Measurements from ENCODE around the gene IQSEC3.
"Not testable (repeated sequence)": the region's sequence is repeated elsewhere in the genome, so short reads cannot be mapped to it uniquely, and the experiment has no call there.

Gene IQSEC3

DNA sequence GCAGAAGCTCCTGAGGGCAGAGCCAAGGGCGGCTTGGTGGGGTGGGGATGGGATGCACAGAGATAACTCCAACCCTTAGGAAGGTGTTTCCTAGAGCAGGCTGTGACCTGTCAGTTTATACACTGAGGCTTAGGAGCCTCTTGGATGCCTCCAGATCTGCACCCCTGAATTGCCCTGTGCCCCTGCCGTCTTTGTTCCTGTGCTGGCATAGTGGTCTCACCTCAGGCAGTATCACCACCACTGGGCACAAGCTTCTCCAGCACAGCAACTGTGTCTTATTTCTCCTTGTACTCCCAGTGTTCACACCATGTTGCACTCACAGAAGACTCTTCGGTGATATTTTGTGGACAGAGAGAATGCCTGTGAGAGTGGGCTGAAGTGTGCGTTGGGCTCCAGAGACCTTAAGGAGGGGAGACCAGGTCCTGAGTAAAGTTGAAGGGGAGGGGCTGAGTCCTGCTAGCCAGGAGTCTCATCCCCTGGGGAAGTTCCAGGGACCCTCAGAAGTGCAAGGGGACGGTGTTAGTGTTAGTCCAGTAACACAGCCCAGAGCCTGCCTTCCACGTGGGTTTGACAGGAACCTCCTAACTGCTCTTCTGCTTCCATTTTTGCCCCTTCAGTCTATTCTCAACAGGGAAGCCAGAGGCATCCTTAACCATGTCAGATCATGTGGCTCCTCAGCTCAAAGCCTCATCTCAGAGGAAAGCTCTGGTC is 26.9 kb upstream of the IQSEC3 start:
- not testable (repeated sequence) for H3K4me3 ChIP-seq (ENCODE audit: low read length); H2AK5ac ChIP-seq (ENCODE audit: low read length); H3K79me1 ChIP-seq (ENCODE audit: low read length); H3K4me2 ChIP-seq (ENCODE audit: low read length); H2BK5ac ChIP-seq (ENCODE audit: low read length); H3K36me3 ChIP-seq (ENCODE audit: control insufficient read depth, insufficient read depth, low read length); H2BK15ac ChIP-seq (replicated peaks; ENCODE audit: low read depth); H3K79me2 ChIP-seq (ENCODE audit: control insufficient read depth, insufficient read depth, low read length); H3K27me3 ChIP-seq (ENCODE audit: insufficient read depth, low read length, poor library complexity); H4K5ac ChIP-seq (ENCODE audit: low read length); H3K18ac ChIP-seq (ENCODE audit: low read length); H3K27ac ChIP-seq (ENCODE audit: low read depth, low read length); H3K23ac ChIP-seq (ENCODE audit: low read length); H3K4ac ChIP-seq (ENCODE audit: low read depth, low read length); H3K56ac ChIP-seq (ENCODE audit: low read length); H3K4me1 ChIP-seq (ENCODE audit: control insufficient read depth, low read depth, low read length); H3K9ac ChIP-seq (ENCODE audit: low read length); DNase-seq; H2BK120ac ChIP-seq (ENCODE audit: low read depth, low read length); H4K8ac ChIP-seq (ENCODE audit: low read depth, low read length)
- no CpG with 5 or more reads among the region's 6 CpGs for WGBS (ENCODE audit: extremely low coverage, insufficient coverage, low lambda C conversion rate)

DNA sequence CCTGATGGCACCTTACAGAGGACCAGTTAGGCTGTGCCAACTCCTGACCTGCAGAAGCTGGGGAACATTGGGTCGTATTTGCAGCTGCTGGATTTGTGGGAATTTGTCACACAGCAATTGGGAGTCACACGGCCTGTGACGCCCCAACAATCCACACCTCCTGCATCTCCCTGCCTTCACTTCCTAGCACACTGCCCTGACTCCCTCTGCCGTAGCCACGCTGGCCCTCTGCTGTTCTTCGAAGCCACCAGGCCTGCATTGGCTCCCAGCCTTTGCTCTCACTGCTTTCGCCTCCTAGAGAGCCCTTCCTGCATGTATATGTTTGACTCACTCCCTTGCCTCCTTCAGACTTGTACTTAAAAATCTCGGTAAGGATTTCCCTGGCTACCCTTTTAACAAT is 22.2 kb upstream of the IQSEC3 start:
- not testable (repeated sequence) for H3K4me2 ChIP-seq (ENCODE audit: low read length); H3K79me2 ChIP-seq (ENCODE audit: control insufficient read depth, insufficient read depth, low read length); H3K27me3 ChIP-seq (ENCODE audit: insufficient read depth, low read length, poor library complexity); H3K56ac ChIP-seq (ENCODE audit: low read length); H3K4me1 ChIP-seq (ENCODE audit: control insufficient read depth, low read depth, low read length); H2BK5ac ChIP-seq (ENCODE audit: low read length); H3K9ac ChIP-seq (ENCODE audit: low read length); H3K27ac ChIP-seq (ENCODE audit: low read depth, low read length); H3K4me3 ChIP-seq (ENCODE audit: low read length); H4K8ac ChIP-seq (ENCODE audit: low read depth, low read length); H3K23ac ChIP-seq (ENCODE audit: low read length); H3K36me3 ChIP-seq (ENCODE audit: control insufficient read depth, insufficient read depth, low read length); H2BK120ac ChIP-seq (ENCODE audit: low read depth, low read length); H3K79me1 ChIP-seq (ENCODE audit: low read length); DNase-seq; H3K18ac ChIP-seq (ENCODE audit: low read length); H4K5ac ChIP-seq (ENCODE audit: low read length); H2AK5ac ChIP-seq (ENCODE audit: low read length); H3K4ac ChIP-seq (ENCODE audit: low read depth, low read length); H2BK15ac ChIP-seq (replicated peaks; ENCODE audit: low read depth)
- no CpG with 5 or more reads among the region's 8 CpGs for WGBS (ENCODE audit: extremely low coverage, insufficient coverage, low lambda C conversion rate)

GRCh38 chr12:45235-45990 is 21.2 kb upstream of the IQSEC3 start:
- not testable (repeated sequence) for H4K8ac ChIP-seq (ENCODE audit: low read depth, low read length); H3K56ac ChIP-seq (ENCODE audit: low read length); H2BK5ac ChIP-seq (ENCODE audit: low read length); H3K79me2 ChIP-seq (ENCODE audit: control insufficient read depth, insufficient read depth, low read length); H3K36me3 ChIP-seq (ENCODE audit: control insufficient read depth, insufficient read depth, low read length); H3K27me3 ChIP-seq (ENCODE audit: insufficient read depth, low read length, poor library complexity); H3K4ac ChIP-seq (ENCODE audit: low read depth, low read length); H3K27ac ChIP-seq (ENCODE audit: low read depth, low read length); H3K4me1 ChIP-seq (ENCODE audit: control insufficient read depth, low read depth, low read length); H4K5ac ChIP-seq (ENCODE audit: low read length); H3K4me2 ChIP-seq (ENCODE audit: low read length); DNase-seq; H2AK5ac ChIP-seq (ENCODE audit: low read length); H3K9ac ChIP-seq (ENCODE audit: low read length); H2BK15ac ChIP-seq (replicated peaks; ENCODE audit: low read depth); H3K4me3 ChIP-seq (ENCODE audit: low read length); H3K79me1 ChIP-seq (ENCODE audit: low read length); H3K18ac ChIP-seq (ENCODE audit: low read length); H3K23ac ChIP-seq (ENCODE audit: low read length); H2BK120ac ChIP-seq (ENCODE audit: low read depth, low read length)
- no CpG with 5 or more reads among the region's 6 CpGs for WGBS (ENCODE audit: extremely low coverage, insufficient coverage, low lambda C conversion rate)

DNA sequence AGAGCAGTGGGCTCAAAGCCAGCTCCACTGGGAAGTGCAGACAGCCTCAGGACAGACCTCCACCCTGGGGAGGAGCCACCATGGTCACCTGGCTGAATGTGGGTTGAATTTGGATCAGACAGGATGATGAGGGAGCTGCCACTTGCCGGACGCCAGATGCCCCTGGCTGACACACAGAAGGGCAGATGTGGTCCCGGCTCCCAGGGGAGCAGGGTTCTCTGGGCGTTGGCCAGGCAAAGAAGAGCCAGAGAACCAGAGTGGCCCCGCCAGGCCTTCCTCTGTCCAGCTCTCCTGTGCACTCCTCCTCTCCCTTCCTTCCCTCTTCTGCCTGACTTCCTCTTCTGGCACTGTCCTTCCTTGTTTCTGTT is 20.6 kb upstream of the IQSEC3 start:
- whole genome bisulfite sequencing (ENCODE audit: extremely low coverage, insufficient coverage, low lambda C conversion rate) = no CpG with 5 or more reads among the region's 5 CpGs
- not testable (repeated sequence) for H2BK5ac ChIP-seq (ENCODE audit: low read length); H4K8ac ChIP-seq (ENCODE audit: low read depth, low read length); H2BK15ac ChIP-seq (replicated peaks; ENCODE audit: low read depth); H3K56ac ChIP-seq (ENCODE audit: low read length); H3K79me1 ChIP-seq (ENCODE audit: low read length); H3K4me2 ChIP-seq (ENCODE audit: low read length); DNase-seq; H2AK5ac ChIP-seq (ENCODE audit: low read length); H3K4ac ChIP-seq (ENCODE audit: low read depth, low read length); H3K4me1 ChIP-seq (ENCODE audit: control insufficient read depth, low read depth, low read length); H2BK120ac ChIP-seq (ENCODE audit: low read depth, low read length); H3K23ac ChIP-seq (ENCODE audit: low read length); H3K4me3 ChIP-seq (ENCODE audit: low read length); H3K79me2 ChIP-seq (ENCODE audit: control insufficient read depth, insufficient read depth, low read length); H3K9ac ChIP-seq (ENCODE audit: low read length); H3K27ac ChIP-seq (ENCODE audit: low read depth, low read length); H3K36me3 ChIP-seq (ENCODE audit: control insufficient read depth, insufficient read depth, low read length); H3K18ac ChIP-seq (ENCODE audit: low read length); H4K5ac ChIP-seq (ENCODE audit: low read length); H3K27me3 ChIP-seq (ENCODE audit: insufficient read depth, low read length, poor library complexity)

DNA sequence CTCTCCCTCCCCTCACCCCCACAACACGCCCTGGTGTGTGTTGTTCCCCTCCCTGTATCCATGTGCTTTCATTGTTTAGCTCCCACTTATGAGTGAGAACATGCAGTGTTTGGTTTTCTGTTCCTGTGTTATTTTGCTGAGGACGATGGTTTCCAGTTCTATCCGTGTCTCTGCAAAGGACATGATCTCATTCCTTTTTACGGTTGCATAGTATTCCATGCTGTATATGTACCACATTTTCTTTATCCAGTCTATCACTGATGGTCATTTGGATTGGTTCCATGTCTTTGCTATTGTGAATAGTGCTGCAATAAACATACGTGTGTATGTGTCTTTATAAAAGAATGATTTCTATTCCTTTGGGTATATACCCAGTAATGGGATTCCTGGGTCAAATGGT is 20.0 kb upstream of the IQSEC3 start:
- H3K27ac ChIP-seq (ENCODE audit: low read depth, low read length); H3K27me3 ChIP-seq (ENCODE audit: insufficient read depth, low read length, poor library complexity); H4K5ac ChIP-seq (ENCODE audit: low read length); H3K18ac ChIP-seq (ENCODE audit: low read length); H2BK15ac ChIP-seq (replicated peaks; ENCODE audit: low read depth); H3K36me3 ChIP-seq (ENCODE audit: control insufficient read depth, insufficient read depth, low read length); H2BK5ac ChIP-seq (ENCODE audit: low read length); H2AK5ac ChIP-seq (ENCODE audit: low read length); H3K4ac ChIP-seq (ENCODE audit: low read depth, low read length); H3K23ac ChIP-seq (ENCODE audit: low read length); H3K4me1 ChIP-seq (ENCODE audit: control insufficient read depth, low read depth, low read length); H3K4me3 ChIP-seq (ENCODE audit: low read length); H3K9ac ChIP-seq (ENCODE audit: low read length); H2BK120ac ChIP-seq (ENCODE audit: low read depth, low read length); H3K56ac ChIP-seq (ENCODE audit: low read length); H3K79me2 ChIP-seq (ENCODE audit: control insufficient read depth, insufficient read depth, low read length); DNase-seq; H3K79me1 ChIP-seq (ENCODE audit: low read length); H4K8ac ChIP-seq (ENCODE audit: low read depth, low read length); H3K4me2 ChIP-seq (ENCODE audit: low read length): not testable (repeated sequence)
- WGBS (ENCODE audit: extremely low coverage, insufficient coverage, low lambda C conversion rate) = no CpG with 5 or more reads among the region's 5 CpGs
